ENCODE data around the gene CCDC149. TPM values are rescaled to one million over a fixed set of nuclear protein-coding genes. Genes with fewer than 3 reads are reported as not detected.
A peak's percentile ranks its signal among the peaks of the same experiment; 100 is the strongest.

CCDC149 gene
- total and polyA plus RNA-seq, 9 donors = 8.0 to 12.3 (median 10.3) TPM

- H3K36me3 ChIP-seq (ENCODE audit: control insufficient read depth, insufficient read depth, low read length) = peaks cover 9% of the 10 kb centered on the region
- no peak overlapping the region for H3K27ac ChIP-seq (ENCODE audit: low read length)
- peaks cover 3% of the 10 kb centered on the region for H3K9me3 ChIP-seq (replicated peaks; ENCODE audit: control insufficient read depth, low read depth, low read length)
- DNase-seq = no peak
- no peaks in the 10 kb centered on the region for H3K4me1 ChIP-seq (ENCODE audit: control insufficient read depth, insufficient read depth, low read length)
- no peak overlapping the region for H3K4me3 ChIP-seq (ENCODE audit: low read length)
- no peaks in the 10 kb centered on the region for H3K27me3 ChIP-seq (ENCODE audit: control insufficient read depth, insufficient read depth, low read length)
- 77% methylated on average over 3 of the region's 7 CpGs for WGBS (ENCODE audit: insufficient coverage)
Measured at GRCh38 chr4:24837336-24837735, 75.5 kb downstream of the CCDC149 start.

- DNase-seq = no peak
- 83% methylated on average over 1 of the region's 6 CpGs for WGBS (ENCODE audit: insufficient coverage)
- peaks cover 9% of the 10 kb centered on the region for H3K36me3 ChIP-seq (ENCODE audit: control insufficient read depth, insufficient read depth, low read length)
- no peaks in the 10 kb centered on the region for H3K4me1 ChIP-seq (ENCODE audit: control insufficient read depth, insufficient read depth, low read length)
- no peaks in the 10 kb centered on the region for H3K27me3 ChIP-seq (ENCODE audit: control insufficient read depth, insufficient read depth, low read length)
- H3K9me3 ChIP-seq (replicated peaks; ENCODE audit: control insufficient read depth, low read depth, low read length) = peaks cover 3% of the 10 kb centered on the region
- H3K4me3 ChIP-seq (ENCODE audit: low read length) = no peak overlapping the region
- H3K27ac ChIP-seq (ENCODE audit: low read length) = no peak overlapping the region
Measured at GRCh38 chr4:24836661-24837242, 76.1 kb downstream of the CCDC149 start.

GRCh38 chr4:24835696-24836095 is 77.1 kb downstream of the CCDC149 start:
- Histone ChIP-seq H3K36me3 (ENCODE audit: control insufficient read depth, insufficient read depth, low read length) (peaks cover 14% of the 10 kb centered on the region), H3K4me3 (ENCODE audit: low read length) (no peak overlapping the region), H3K27me3 (ENCODE audit: control insufficient read depth, insufficient read depth, low read length) (no peaks in the 10 kb centered on the region), H3K4me1 (ENCODE audit: control insufficient read depth, insufficient read depth, low read length) (no peaks in the 10 kb centered on the region), H3K27ac (ENCODE audit: low read length) (no peak overlapping the region), H3K9me3 (replicated peaks; ENCODE audit: control insufficient read depth, low read depth, low read length) (peaks cover 3% of the 10 kb centered on the region)
- DNase-seq = no peak
- no CpG with 5 or more reads among the region's 4 CpGs for WGBS (ENCODE audit: insufficient coverage)

GRCh38 chr4:24831637-24832036 is 81.2 kb downstream of the CCDC149 start:
- no peaks in the 10 kb centered on the region for H3K9me3 ChIP-seq (replicated peaks; ENCODE audit: control insufficient read depth, low read depth, low read length)
- H3K27me3 ChIP-seq (ENCODE audit: control insufficient read depth, insufficient read depth, low read length) = no peaks in the 10 kb centered on the region
- WGBS (ENCODE audit: insufficient coverage) = no CpG with 5 or more reads among the region's 3 CpGs
- H3K36me3 ChIP-seq (ENCODE audit: control insufficient read depth, insufficient read depth, low read length) = peaks cover 20% of the 10 kb centered on the region
- H3K4me1 ChIP-seq (ENCODE audit: control insufficient read depth, insufficient read depth, low read length) = no peaks in the 10 kb centered on the region
- H3K4me3 ChIP-seq (ENCODE audit: low read length) = no peak overlapping the region
- H3K27ac ChIP-seq (ENCODE audit: low read length) = no peak overlapping the region
- no peak for DNase-seq

- Histone ChIP-seq H3K27me3 (ENCODE audit: control insufficient read depth, insufficient read depth, low read length) (no peaks in the 10 kb centered on the region), H3K9me3 (replicated peaks; ENCODE audit: control insufficient read depth, low read depth, low read length) (no peaks in the 10 kb centered on the region), H3K4me3 (ENCODE audit: low read length) (no peak overlapping the region), H3K4me1 (ENCODE audit: control insufficient read depth, insufficient read depth, low read length) (no peaks in the 10 kb centered on the region), H3K27ac (ENCODE audit: low read length) (no peak overlapping the region), H3K36me3 (ENCODE audit: control insufficient read depth, insufficient read depth, low read length) (peaks cover 6% of the 10 kb centered on the region)
- DNase-seq = no peak
- 70% methylated on average over 3 of the region's 7 CpGs for WGBS (ENCODE audit: insufficient coverage)
Measured at GRCh38 chr4:24824720-24825119, 88.1 kb downstream of the CCDC149 start.

- Histone ChIP-seq H3K4me3 (ENCODE audit: low read length) (no peak overlapping the region), H3K9me3 (replicated peaks; ENCODE audit: control insufficient read depth, low read depth, low read length) (no peaks in the 10 kb centered on the region), H3K36me3 (ENCODE audit: control insufficient read depth, insufficient read depth, low read length) (peaks cover 19% of the 10 kb centered on the region), H3K4me1 (ENCODE audit: control insufficient read depth, insufficient read depth, low read length) (no peaks in the 10 kb centered on the region), H3K27me3 (ENCODE audit: control insufficient read depth, insufficient read depth, low read length) (no peaks in the 10 kb centered on the region), H3K27ac (ENCODE audit: low read length) (no peak overlapping the region)
- DNase-seq = no peak
Measured at GRCh38 chr4:24820541-24820940, 92.3 kb downstream of the CCDC149 start.

GRCh38 chr4:24816797-24817196 is 96.0 kb downstream of the CCDC149 start:
- WGBS (ENCODE audit: insufficient coverage) = 85% methylated on average over 18 of the region's 18 CpGs
- Histone ChIP-seq H3K27me3 (ENCODE audit: control insufficient read depth, insufficient read depth, low read length) (no peaks in the 10 kb centered on the region), H3K9me3 (replicated peaks; ENCODE audit: control insufficient read depth, low read depth, low read length) (peaks cover 2% of the 10 kb centered on the region), H3K4me1 (ENCODE audit: control insufficient read depth, insufficient read depth, low read length) (no peaks in the 10 kb centered on the region), H3K4me3 (ENCODE audit: low read length) (no peak overlapping the region), H3K27ac (ENCODE audit: low read length) (no peak overlapping the region), H3K36me3 (ENCODE audit: control insufficient read depth, insufficient read depth, low read length) (peaks cover 19% of the 10 kb centered on the region)
- no peak for DNase-seq

GRCh38 chr4:24813732-24814131 is 99.1 kb downstream of the CCDC149 start:
- DNase-seq = no peak
- peaks cover 2% of the 10 kb centered on the region for H3K9me3 ChIP-seq (replicated peaks; ENCODE audit: control insufficient read depth, low read depth, low read length)
- no CpG with 5 or more reads among the region's 2 CpGs for WGBS (ENCODE audit: insufficient coverage)
- no peak overlapping the region for H3K4me3 ChIP-seq (ENCODE audit: low read length)
- H3K4me1 ChIP-seq (ENCODE audit: control insufficient read depth, insufficient read depth, low read length) = no peaks in the 10 kb centered on the region
- H3K27me3 ChIP-seq (ENCODE audit: control insufficient read depth, insufficient read depth, low read length) = no peaks in the 10 kb centered on the region
- no peak overlapping the region for H3K27ac ChIP-seq (ENCODE audit: low read length)
- peaks cover 16% of the 10 kb centered on the region for H3K36me3 ChIP-seq (ENCODE audit: control insufficient read depth, insufficient read depth, low read length)

- Histone ChIP-seq H3K27me3 (ENCODE audit: control insufficient read depth, insufficient read depth, low read length) (no peaks in the 10 kb centered on the region), H3K27ac (ENCODE audit: low read length) (no peak overlapping the region), H3K36me3 (ENCODE audit: control insufficient read depth, insufficient read depth, low read length) (peaks cover 8% of the 10 kb centered on the region), H3K4me1 (ENCODE audit: control insufficient read depth, insufficient read depth, low read length) (no peaks in the 10 kb centered on the region), H3K4me3 (ENCODE audit: low read length) (no peak overlapping the region), H3K9me3 (replicated peaks; ENCODE audit: control insufficient read depth, low read depth, low read length) (peaks cover 2% of the 10 kb centered on the region)
- peak; percentile 55 for DNase-seq
- 85% methylated on average over 5 of the region's 6 CpGs for WGBS (ENCODE audit: insufficient coverage)
Measured at GRCh38 chr4:24810871-24811631, 101.8 kb downstream of the CCDC149 start.

- Histone ChIP-seq H3K9me3 (replicated peaks; ENCODE audit: control insufficient read depth, low read depth, low read length) (peaks cover 2% of the 10 kb centered on the region), H3K27ac (ENCODE audit: low read length) (no peak overlapping the region)
- WGBS (ENCODE audit: insufficient coverage) = 97% methylated on average over 5 of the region's 6 CpGs
Measured at GRCh38 chr4:24809815-24810405, 102.9 kb downstream of the CCDC149 start.

More at GRCh38 chr4:24809815-24810405, 102.9 kb downstream of the CCDC149 start:
- no peaks in the 10 kb centered on the region for H3K27me3 ChIP-seq (ENCODE audit: control insufficient read depth, insufficient read depth, low read length)
- H3K4me3 ChIP-seq (ENCODE audit: low read length) = no peak overlapping the region
- no peaks in the 10 kb centered on the region for H3K4me1 ChIP-seq (ENCODE audit: control insufficient read depth, insufficient read depth, low read length)
- peaks cover 8% of the 10 kb centered on the region for H3K36me3 ChIP-seq (ENCODE audit: control insufficient read depth, insufficient read depth, low read length)
- DNase-seq = no peak

Data from muscle of leg (tissue), 11 donors.